Measurements from ENCODE around the gene C1QTNF6.

C1QTNF6 gene

DNA sequence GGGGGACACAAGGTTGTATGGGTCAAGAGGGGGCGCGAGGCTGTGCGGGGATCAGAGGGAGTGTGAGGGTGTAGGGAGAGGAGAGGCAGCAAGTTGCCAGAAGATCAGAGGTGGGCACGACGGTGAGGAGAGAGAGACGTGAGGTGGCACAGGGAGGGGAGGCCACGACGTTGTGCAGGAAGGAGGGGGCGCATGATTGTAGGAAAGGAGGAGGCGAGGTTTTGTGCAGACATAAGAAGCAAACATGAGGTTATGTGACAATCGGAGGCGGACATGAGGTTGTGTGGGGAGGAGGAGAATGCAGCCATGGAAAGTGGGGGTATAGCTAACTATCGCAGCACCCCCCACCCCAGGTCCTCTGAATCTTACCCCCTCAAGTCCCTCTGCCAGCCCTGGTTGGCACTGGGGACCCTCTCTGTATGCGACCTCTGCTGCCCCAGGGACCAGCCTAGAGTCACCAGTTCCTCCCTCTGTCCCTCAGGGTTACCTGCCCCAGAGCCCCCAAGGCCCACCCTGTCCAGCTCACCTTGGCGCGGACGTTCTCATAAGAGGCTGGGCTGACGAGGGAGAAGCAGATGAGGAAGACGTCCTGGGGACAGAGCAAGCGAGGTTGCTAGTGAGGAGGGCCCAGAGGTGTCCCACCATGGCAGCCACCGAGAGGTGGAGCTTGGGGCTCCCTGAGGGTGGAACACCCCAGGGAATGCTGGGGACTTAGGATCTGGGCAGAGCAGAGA lies 43.5 kb upstream of the C1QTNF6 start:
- peak overlapping the region; percentile 0 to 81 (median 39); a peak in 14 of 22 replicates for H3K9ac ChIP-seq
- no peak for TF ChIP-seq Cebpa-rat (IDR thresholded peaks at IDR 0.05)
- H3K27ac ChIP-seq, result peak overlapping the region in 10 of 11 experiments; percentile 44 to 96 (median 87); a peak in 19 of 22 replicates
- H3K4me3 ChIP-seq, result peak overlapping the region in 3 of 10 experiments; percentile 13 to 39 (median 36); a peak in 4 of 20 replicates
- peaks cover 91 to 93% (median 91%) of the 10 kb centered on the region in 10 experiments for H3K4me1 ChIP-seq
- H3K4me2 ChIP-seq, result peak overlapping the region; percentile 87 to 99 (median 94)
- H3K9me3 ChIP-seq (replicated peaks in 1 of 11), result no peaks in the 10 kb centered on the region
- H3K36me3 ChIP-seq, result peaks cover 62 to 80% (median 73%) of the 10 kb centered on the region in 11 experiments
- no peaks in the 10 kb centered on the region for H3K27me3 ChIP-seq
- H4K20me1 ChIP-seq, result peaks cover 50 to 89% (median 70%) of the 10 kb centered on the region in 11 experiments

DNA sequence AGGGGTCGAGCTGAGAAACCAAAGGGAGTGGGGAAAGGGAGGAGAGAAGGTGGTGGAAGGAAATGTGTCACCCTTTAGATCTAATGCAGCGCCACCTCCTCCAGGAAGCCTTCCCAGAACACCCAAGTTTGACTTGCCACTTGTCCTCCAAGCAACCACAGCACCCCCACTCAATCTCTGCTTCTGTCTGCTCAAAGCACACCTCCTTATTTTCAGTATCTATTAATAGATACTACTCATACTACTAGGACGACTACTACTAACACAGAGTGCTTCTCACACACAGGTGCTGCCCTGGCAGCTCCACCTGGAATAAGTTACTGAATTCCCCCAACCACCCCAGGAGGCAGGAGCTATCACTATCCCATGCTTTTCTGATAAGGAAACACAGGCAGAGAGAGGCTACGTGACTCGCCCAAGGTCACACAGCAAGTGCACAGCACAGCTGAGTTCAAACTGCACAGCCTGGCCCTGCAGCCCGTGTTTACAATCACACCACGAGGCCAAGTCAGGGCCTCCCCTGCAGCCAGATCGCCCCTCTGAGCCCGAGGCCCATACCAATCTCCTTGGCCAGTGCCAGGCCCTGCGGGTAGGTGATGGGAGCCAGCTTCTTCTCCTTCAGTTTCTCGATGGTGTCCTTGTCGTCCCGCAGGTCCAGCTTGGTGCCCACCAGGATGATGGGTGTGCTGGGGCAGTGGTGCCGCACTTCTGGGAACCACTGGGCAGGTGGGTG lies 42.8 kb upstream of the C1QTNF6 start:
- Histone ChIP-seq H3K4me2 (peak overlapping the region; percentile 87 to 99 (median 94)), H3K27ac (peak overlapping the region in 10 of 11 experiments; percentile 44 to 96 (median 87); a peak in 21 of 22 replicates), H3K9ac (peak overlapping the region; percentile 0 to 83 (median 57); a peak in 17 of 22 replicates), H3K27me3 (no peaks in the 10 kb centered on the region), H3K36me3 (peaks cover 62 to 80% (median 73%) of the 10 kb centered on the region in 11 experiments), H4K20me1 (peaks cover 50 to 89% (median 70%) of the 10 kb centered on the region in 11 experiments), H3K9me3 (replicated peaks in 1 of 11) (no peaks in the 10 kb centered on the region), H3K4me1 (peaks cover 91 to 93% (median 91%) of the 10 kb centered on the region in 10 experiments), H3K4me3 (peak overlapping the region in 6 of 10 experiments; percentile 5 to 44 (median 32); a peak in 7 of 20 replicates)
- no peak for TF ChIP-seq Cebpa-rat (IDR thresholded peaks at IDR 0.05)

DNA sequence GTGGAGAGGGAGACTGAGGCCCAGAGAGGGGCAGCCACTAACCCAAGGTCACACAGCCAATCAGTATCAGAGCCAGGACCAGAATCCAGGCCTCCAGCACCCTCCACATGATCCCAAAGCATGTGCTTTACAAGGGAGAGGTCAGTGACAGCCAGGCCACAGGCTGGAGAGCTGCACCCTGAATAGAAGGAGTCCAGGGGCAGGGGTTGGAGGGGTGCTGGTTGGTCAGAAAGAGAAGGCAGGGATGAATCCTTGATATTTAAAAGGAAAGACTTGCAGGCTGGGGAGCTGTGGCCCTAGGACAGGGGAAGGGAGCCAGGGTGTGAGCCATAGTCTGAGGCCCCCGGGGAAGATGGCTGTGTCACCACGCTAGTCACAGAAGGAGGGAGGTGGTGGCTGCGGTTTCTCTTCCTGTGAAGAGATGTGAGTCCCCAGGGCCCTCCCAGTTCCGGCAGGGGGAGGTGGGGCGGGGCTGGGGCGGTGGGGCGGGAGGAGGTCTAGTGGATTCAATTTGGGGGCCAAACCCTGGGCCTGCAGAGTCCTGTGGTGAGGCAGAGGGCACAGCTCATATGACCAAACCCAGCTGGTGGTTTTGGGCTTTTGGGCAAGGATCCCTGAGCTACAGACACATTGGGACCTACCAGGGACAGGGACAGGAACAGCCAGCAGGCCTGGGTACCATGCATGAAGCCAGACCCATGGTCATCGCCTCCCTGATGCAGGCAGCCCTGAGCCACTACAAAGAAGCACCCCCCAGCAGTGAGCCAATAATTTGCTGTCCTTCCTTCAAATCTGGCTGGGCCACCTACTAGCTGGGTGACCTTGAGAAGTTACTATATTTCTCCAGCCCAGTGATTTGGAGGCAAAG lies 42.0 kb upstream of the C1QTNF6 start:
- Histone ChIP-seq H3K4me3 (peak overlapping the region in 9 of 10 experiments; percentile 22 to 59 (median 44); a peak in 16 of 20 replicates), H3K36me3 (peaks cover 62 to 80% (median 73%) of the 10 kb centered on the region in 11 experiments), H3K27me3 (no peaks in the 10 kb centered on the region), H3K9ac (peak overlapping the region; percentile 59 to 85 (median 77)), H4K20me1 (peaks cover 45 to 89% (median 70%) of the 10 kb centered on the region in 11 experiments), H3K4me2 (peak overlapping the region; percentile 89 to 99 (median 96)), H3K27ac (peak overlapping the region; percentile 83 to 96 (median 90)), H3K9me3 (replicated peaks in 1 of 11) (no peaks in the 10 kb centered on the region), H3K4me1 (peaks cover 85 to 93% (median 91%) of the 10 kb centered on the region in 10 experiments)
- no peak for TF ChIP-seq Cebpa-rat (IDR thresholded peaks at IDR 0.05)

DNA sequence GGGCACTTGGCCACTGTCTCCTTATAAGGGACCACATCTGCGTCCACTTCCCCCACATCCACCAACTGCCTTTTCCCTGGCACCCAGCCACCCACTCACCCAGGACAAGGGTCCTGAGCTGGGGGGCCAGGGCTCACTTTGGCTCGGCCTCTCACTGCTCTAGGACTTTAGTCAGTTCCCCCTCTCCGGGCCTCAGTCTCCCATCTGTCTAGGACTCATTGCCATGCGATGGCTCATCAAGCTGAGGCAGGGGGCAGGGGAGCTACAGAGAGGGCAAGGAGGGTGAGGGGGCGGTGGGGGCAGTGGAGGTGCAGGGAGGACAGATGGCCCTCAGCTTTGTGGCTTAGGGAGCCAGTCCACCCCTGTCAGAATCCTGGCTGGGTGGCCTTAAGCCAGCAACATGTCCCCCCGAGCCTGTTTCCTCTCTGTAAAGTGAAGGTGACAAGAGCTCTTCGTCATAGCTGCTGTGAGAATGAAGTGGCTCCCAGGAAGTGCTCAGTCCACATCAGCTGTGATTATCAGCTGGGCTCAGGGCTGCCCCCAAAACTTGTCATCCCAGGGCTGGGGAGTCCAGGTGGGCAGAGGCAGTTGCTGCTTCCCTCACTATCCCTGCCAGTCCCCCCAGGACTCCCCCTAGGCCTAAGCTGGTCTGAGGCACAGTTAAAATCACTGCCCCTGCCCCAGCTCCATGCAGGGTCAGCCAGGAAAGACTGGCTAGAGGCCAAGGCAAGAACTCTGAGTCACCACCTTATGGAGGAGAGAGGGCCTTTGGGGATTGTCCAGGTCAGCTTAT lies 41.2 kb upstream of the C1QTNF6 start:
- Histone ChIP-seq H3K36me3 (peaks cover 62 to 80% (median 74%) of the 10 kb centered on the region in 11 experiments), H3K4me3 (peak overlapping the region; percentile 14 to 59 (median 42); a peak in 18 of 20 replicates)

GRCh38 chr22:37228106-37229011 lies 40.3 kb upstream of the C1QTNF6 start:
- Histone ChIP-seq H3K9ac (peak overlapping the region; percentile 59 to 85 (median 77)), H3K4me3 (peak overlapping the region; percentile 14 to 59 (median 42); a peak in 18 of 20 replicates), H3K36me3 (peaks cover 62 to 80% (median 74%) of the 10 kb centered on the region in 11 experiments), H3K4me1 (peaks cover 69 to 93% (median 88%) of the 10 kb centered on the region in 10 experiments), H3K4me2 (peak overlapping the region; percentile 88 to 99 (median 96)), H3K27ac (peak overlapping the region; percentile 83 to 96 (median 90)), H3K27me3 (no peaks in the 10 kb centered on the region), H3K9me3 (replicated peaks in 1 of 11) (no peaks in the 10 kb centered on the region), H4K20me1 (peaks cover 33 to 82% (median 69%) of the 10 kb centered on the region in 11 experiments)
- TF ChIP-seq Cebpa-rat (IDR thresholded peaks at IDR 0.05), result no peak

More for the DNA sequence above, 41.2 kb upstream of the C1QTNF6 start:
- Histone ChIP-seq H4K20me1 (peaks cover 41 to 89% (median 69%) of the 10 kb centered on the region in 11 experiments), H3K9ac (peak overlapping the region; percentile 59 to 85 (median 77)), H3K9me3 (replicated peaks in 1 of 11) (no peaks in the 10 kb centered on the region), H3K4me2 (peak overlapping the region; percentile 88 to 99 (median 96)), H3K27ac (peak overlapping the region; percentile 83 to 96 (median 90)), H3K4me1 (peaks cover 77 to 93% (median 90%) of the 10 kb centered on the region in 10 experiments), H3K27me3 (no peaks in the 10 kb centered on the region)
- no peak for TF ChIP-seq Cebpa-rat (IDR thresholded peaks at IDR 0.05)

GRCh38 chr22:37226514-37226913 lies 38.5 kb upstream of the C1QTNF6 start:
- no peak for TF ChIP-seq Cebpa-rat (IDR thresholded peaks at IDR 0.05)
- H3K4me2 ChIP-seq, result peak overlapping the region in 8 of 11 experiments; percentile 7 to 72 (median 23); a peak in 9 of 22 replicates
- peaks cover 50 to 90% (median 81%) of the 10 kb centered on the region in 10 experiments for H3K4me1 ChIP-seq
- no peaks in the 10 kb centered on the region for H3K27me3 ChIP-seq
- H3K9ac ChIP-seq, result peak overlapping the region in 4 of 11 experiments; percentile 11 to 33 (median 22); a peak in 4 of 22 replicates
- H3K27ac ChIP-seq, result no peak overlapping the region; a peak in 1 of 22 replicates
- H3K4me3 ChIP-seq, result no peak overlapping the region
- H4K20me1 ChIP-seq, result peaks cover 15 to 69% (median 53%) of the 10 kb centered on the region in 11 experiments; a peak in 20 of 22 replicates
- H3K36me3 ChIP-seq, result peaks cover 54 to 78% (median 63%) of the 10 kb centered on the region in 11 experiments
- H3K9me3 ChIP-seq (replicated peaks in 1 of 11), result peaks cover 0 to 4% (median 0%) of the 10 kb centered on the region in 11 experiments; a peak in 3 of 22 replicates
